ENCODE measurements around the gene HERPUD1.
"Not testable (repeated sequence)": the region's sequence is repeated elsewhere in the genome, so short reads cannot be mapped to it uniquely, and the experiment has no call there.

HERPUD1 gene

DNA sequence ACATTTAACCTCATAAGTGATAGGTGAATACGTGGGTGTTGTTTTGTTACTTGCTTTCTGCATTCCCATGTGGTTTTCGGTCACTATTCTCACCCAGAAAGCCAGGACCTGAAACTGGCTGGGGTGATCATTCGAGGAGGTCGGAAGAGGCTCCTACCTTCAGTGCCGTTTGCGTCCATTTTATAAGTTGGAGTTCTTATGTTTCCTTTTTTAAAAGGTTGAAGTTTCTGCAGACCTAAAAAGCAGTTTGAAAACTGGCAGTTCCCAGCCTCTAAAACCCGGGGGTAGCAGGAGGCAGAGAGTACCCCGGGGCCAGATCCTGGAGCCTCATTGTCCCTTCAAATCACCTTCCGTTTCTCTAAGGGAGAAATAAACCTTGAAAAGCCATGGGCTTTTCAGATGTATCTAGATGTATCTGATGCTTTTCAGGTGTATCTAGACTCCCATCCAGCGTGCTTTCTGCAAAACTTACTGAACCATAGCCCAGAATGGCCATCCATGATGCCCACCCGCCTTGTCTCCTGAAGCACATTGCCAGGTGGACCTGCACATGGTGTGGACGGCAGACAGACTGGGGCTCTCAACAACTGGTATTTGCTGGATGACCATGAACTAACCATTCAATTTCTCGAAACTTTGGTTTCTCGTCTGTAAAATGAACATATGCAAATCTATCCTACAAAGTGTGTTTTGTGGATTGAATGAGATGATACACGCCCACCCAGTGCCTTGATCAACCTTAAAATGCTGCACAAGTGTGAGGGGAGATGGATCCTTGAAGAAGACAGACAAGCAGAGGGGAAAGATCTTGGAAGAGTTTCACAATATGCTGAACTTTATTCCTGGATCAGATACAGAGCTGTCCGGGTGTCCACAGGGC lies 58.7 kb downstream of the HERPUD1 start:
- ATAC-seq, result no peak
- TF ChIP-seq TOX (CRISPR knock-in tag; IDR thresholded peaks at IDR 0.05; ENCODE audit: borderline replicate concordance), result no peak
- no peak for TF ChIP-seq GLIS3 (CRISPR knock-in tag; IDR thresholded peaks at IDR 0.05)
- no peak for TF ChIP-seq ZNF8 (CRISPR knock-in tag; IDR thresholded peaks at IDR 0.05)
- TF ChIP-seq RARB (CRISPR knock-in tag; IDR thresholded peaks at IDR 0.05), result no peak
- no peak for TF ChIP-seq PATZ1 (CRISPR knock-in tag; IDR thresholded peaks at IDR 0.05; ENCODE audit: borderline replicate concordance)
- TF ChIP-seq BACH2 (CRISPR knock-in tag; IDR thresholded peaks at IDR 0.05; ENCODE audit: borderline replicate concordance), result no peak
- TF ChIP-seq ZFP3 (CRISPR knock-in tag; IDR thresholded peaks at IDR 0.05), result no peak
- no peak for TF ChIP-seq SNAI2 (CRISPR knock-in tag; IDR thresholded peaks at IDR 0.05)
- TF ChIP-seq, protein P1, sequence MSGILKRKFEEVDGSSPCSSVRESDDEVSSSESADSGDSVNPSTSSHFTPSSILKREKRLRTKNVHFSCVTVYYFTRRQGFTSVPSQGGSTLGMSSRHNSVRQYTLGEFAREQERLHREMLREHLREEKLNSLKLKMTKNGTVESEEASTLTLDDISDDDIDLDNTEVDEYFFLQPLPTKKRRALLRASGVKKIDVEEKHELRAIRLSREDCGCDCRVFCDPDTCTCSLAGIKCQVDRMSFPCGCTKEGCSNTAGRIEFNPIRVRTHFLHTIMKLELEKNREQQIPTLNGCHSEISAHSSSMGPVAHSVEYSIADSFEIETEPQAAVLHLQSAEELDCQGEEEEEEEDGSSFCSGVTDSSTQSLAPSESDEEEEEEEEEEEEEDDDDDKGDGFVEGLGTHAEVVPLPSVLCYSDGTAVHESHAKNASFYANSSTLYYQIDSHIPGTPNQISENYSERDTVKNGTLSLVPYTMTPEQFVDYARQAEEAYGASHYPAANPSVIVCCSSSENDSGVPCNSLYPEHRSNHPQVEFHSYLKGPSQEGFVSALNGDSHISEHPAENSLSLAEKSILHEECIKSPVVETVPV (CRISPR knock-in tag; IDR thresholded peaks at IDR 0.05), result no peak
- no peak for TF ChIP-seq ESRRG (CRISPR knock-in tag; IDR thresholded peaks at IDR 0.05)
- TF ChIP-seq, protein P2, sequence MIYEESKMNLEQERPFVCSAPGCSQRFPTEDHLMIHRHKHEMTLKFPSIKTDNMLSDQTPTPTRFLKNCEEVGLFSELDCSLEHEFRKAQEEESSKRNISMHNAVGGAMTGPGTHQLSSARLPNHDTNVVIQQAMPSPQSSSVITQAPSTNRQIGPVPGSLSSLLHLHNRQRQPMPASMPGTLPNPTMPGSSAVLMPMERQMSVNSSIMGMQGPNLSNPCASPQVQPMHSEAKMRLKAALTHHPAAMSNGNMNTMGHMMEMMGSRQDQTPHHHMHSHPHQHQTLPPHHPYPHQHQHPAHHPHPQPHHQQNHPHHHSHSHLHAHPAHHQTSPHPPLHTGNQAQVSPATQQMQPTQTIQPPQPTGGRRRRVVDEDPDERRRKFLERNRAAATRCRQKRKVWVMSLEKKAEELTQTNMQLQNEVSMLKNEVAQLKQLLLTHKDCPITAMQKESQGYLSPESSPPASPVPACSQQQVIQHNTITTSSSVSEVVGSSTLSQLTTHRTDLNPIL (CRISPR knock-in tag; IDR thresholded peaks at IDR 0.05; ENCODE audit: low read depth), result no peak
- TF ChIP-seq POU6F1 (CRISPR knock-in tag; IDR thresholded peaks at IDR 0.05; ENCODE audit: borderline replicate concordance, low read depth), result no peak
- no peak for TF ChIP-seq ARNTL (CRISPR knock-in tag; IDR thresholded peaks at IDR 0.05; ENCODE audit: borderline replicate concordance, low read depth)
- no peak for TF ChIP-seq OSR1 (CRISPR knock-in tag; IDR thresholded peaks at IDR 0.05)
- no peak for TF ChIP-seq ZFP30 (CRISPR knock-in tag; IDR thresholded peaks at IDR 0.05)

GRCh38 chr16:56992431-56992830 lies 60.5 kb downstream of the HERPUD1 start:
- not testable (repeated sequence) for ATAC-seq

GRCh38 chr16:56993204-56993603 lies 61.3 kb downstream of the HERPUD1 start:
- TF ChIP-seq, protein P2 (CRISPR knock-in tag; IDR thresholded peaks at IDR 0.05; ENCODE audit: low read depth), result no peak
- TF ChIP-seq TOX (CRISPR knock-in tag; IDR thresholded peaks at IDR 0.05; ENCODE audit: borderline replicate concordance), result no peak
- TF ChIP-seq ZFP30 (CRISPR knock-in tag; IDR thresholded peaks at IDR 0.05), result no peak
- TF ChIP-seq SNAI2 (CRISPR knock-in tag; IDR thresholded peaks at IDR 0.05), result no peak
- no peak for TF ChIP-seq ESRRG (CRISPR knock-in tag; IDR thresholded peaks at IDR 0.05)
- TF ChIP-seq ZNF8 (CRISPR knock-in tag; IDR thresholded peaks at IDR 0.05), result no peak
- TF ChIP-seq GLIS3 (CRISPR knock-in tag; IDR thresholded peaks at IDR 0.05), result no peak
- TF ChIP-seq TSHZ2 (CRISPR knock-in tag; IDR thresholded peaks at IDR 0.05), result no peak
- no peak for TF ChIP-seq ZC3H10 (CRISPR knock-in tag; IDR thresholded peaks at IDR 0.05)
- no peak for TF ChIP-seq ZFP3 (CRISPR knock-in tag; IDR thresholded peaks at IDR 0.05)
- no peak for ATAC-seq

Measured in SK-N-SH treated with all-trans-retinoic acid at 6 μM for 48 hours (cell line).